Fibroblast of the conjunctiva (primary cell): ENCODE measurements around the gene LPAR3.
"Not testable (repeated sequence)": the region's sequence is repeated elsewhere in the genome, so short reads cannot be mapped to it uniquely, and the experiment has no call there.

Source experiments
- DNase-seq: peaks from one replicate; pipeline ENCODE4 v3.0.0-alpha.2; 2010; ENCODE audit warnings: low read depth

Gene LPAR3

DNA sequence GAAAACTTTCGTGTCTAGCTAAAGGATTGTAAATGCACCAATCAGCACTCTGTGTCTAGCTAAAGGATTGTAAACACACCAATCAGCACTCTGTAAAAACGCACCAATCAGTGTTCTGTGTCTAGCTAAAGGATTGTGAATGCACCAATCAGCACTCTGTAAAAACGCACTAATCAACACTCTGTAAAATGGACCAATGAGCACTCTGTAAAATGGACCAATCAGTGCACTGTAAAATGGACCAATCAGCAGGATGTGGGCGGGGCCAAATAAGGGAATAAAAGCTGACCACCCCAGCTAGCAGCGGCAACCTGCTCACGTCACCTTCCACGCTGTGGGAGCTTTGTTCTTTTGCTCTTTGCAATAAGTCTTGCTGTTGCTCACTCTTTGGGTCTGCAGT lies 9.7 kb upstream of the LPAR3 start:
- not testable (repeated sequence) for DNase-seq

DNA sequence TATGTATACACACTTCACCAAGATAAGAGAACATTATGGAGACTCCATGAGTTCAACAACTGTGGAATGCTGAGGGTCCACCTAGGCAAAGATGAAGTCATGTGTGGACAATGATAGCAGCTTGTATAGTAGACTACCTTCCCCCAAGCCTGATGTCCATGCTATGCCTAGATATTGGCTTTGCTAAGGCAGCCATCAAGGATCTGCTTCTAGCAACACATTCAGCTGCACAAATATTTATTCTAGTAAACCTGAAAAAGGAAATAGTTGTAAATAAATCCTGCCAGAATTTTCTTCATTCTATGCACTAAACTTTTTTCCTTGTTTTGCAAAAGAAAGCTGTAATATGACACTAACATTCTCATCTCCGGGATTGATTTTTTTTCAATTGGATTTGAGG lies 7.0 kb upstream of the LPAR3 start:
- DNase-seq = no peak

DNA sequence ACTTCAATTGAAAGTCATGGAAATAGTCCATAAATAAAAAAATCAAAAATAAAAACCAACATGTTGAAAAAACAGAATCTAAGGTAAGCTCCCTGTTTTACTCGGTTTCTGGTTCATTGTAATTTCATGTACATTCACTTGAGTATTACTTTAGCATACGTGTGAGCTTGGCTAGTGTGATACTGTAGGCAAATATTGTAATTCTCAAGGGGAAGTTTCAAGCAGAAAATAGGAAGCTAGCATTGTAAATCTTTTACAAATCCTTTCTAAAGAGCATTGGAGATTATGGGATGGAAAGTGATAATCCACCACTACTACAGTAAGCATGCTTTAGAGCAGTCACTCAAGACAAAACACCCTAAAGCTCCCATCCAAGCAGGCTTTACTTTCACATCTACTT lies 3.3 kb upstream of the LPAR3 start:
- DNase-seq = no peak

DNA sequence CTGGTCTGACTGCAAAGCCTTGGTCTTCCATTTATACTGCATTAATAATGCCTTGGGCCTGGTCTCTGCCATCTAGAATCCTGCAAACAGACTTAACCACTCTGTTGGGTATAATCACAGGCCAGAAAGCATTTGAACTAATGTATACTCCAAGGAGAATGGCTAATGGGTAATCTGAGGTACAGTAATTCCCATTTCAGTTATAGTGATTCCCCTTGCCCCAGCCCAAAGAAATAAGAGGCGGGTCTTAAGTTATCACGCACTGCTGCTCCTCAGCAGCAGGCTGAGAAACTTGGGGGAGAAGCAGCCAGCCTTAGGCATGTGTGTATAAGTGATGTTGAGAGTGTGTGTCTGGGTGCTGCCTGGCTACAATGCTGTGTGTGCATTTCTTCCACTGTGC lies 2.4 kb downstream of the LPAR3 start:
- no peak for DNase-seq

DNA sequence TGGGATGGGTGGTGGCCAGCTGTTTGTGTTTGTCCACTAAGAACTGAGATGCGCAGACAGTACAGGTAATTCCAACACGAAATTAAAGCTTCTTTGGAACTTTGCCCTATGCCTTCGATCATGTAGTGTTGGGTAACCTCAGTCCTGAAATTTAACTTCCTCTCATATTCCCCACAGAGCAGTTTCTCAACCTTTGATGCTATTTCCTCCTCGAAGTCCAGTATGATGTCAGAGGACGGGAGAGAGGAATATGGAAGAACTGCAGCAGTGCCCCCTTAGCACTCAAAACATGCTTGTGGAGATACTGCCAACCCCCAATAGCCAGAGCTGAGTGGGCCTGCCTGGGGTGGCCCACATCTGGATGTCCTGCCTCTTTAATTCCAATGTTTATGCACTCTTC lies 3.6 kb downstream of the LPAR3 start:
- DNase-seq = no peak

DNA sequence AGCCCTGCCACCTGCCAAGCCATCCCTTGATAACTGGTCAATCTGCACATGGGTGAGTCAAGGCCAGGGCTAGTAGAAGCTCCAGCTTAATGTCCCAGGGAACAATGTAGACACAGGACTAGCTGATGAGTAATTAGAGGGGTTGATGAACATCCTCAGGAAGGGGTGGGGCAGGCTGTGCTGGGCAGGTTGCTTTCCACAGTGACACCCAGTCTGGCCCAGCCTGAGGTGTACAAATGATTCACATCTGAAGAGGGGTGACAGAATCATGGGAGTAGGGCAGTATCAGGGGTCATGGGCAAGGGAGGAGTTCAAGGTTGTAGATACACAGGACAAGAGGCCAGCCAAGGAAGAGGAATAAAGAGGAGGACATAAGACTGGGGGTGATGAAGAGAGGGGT lies 4.3 kb downstream of the LPAR3 start:
- DNase-seq = no peak

DNA sequence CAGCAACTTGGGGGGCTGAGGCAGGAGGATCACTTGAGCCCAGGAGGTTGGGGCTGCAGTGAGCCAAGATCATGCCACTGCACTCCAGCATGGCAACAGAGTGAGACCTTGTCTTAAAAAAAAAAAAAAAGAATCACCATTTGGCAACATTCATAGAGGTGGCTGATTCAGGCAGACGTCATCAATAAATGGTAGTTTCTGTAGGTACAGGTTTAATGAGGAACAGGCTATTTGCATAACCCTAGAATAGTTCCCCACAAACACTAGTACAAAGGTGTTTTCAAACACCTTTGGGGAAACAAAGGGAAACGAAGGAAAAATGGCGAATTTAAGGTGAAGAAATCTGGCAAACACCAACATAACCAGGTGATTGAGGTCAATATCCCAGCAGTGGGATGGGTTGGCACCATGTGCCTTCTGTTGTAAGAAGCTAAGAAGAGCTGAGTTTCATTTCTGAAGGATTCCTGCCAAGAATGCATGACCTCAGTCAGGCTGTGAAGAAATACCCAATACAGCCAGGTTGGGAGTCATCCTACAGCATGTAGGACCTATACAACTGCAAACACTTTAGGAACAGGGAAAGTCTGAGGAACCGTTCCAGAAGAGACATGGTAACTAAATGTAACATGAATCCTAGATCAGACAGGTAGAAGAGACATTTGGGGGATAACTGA lies 5.6 kb downstream of the LPAR3 start:
- DNase-seq = peak; percentile 10

DNA sequence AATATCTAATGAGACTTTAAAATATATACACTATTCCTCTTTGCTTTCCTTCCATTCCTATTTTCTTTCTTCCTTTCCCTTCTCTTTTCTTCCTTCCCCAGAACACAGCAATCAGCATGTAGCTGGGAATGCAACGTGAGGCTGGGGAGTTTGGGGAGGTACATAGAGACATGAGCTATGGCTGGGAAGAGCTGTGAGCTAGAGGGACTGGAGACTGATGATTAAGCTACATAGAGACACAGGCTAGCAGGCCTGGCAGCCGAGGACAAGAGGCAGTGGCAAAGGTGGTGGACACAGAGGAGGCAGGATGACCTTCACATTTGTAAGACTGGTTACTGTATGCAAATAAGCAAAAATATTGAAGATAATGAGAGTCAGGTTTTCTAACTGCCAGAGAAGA lies 7.5 kb downstream of the LPAR3 start:
- DNase-seq = no peak

DNA sequence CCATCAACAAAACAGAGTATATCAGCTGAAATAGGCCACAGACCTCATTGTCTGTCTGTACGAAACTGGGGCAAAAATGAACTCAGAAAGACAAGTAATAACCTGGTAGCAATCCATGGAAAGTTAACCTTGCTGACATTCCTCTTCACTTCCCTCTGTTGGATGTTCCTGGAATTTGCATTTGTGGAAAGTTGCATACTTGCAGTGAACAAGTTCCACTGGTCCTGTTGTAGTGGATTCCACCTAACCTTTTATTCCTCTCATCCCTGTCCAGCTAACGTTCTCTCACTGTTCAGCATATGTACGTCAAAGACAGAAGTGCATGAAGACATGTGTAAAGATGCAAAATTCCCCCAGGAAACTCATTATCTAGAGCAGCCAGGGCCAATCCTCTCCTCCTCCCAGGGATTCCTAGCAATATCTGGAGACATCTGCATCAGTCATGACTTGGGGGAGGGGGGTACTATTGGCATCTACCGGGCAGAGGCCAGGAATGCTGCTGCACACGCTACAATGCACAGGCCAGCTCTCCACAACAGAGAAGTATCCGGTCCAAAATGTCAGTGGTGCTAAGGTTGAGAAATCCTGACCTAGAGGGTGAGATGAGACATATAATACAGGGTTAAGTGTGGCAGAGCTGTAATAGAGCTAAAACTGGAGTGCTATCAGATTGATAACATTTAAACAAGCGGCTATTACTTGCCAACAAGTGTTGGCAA lies 8.2 kb downstream of the LPAR3 start:
- DNase-seq = no peak

DNA sequence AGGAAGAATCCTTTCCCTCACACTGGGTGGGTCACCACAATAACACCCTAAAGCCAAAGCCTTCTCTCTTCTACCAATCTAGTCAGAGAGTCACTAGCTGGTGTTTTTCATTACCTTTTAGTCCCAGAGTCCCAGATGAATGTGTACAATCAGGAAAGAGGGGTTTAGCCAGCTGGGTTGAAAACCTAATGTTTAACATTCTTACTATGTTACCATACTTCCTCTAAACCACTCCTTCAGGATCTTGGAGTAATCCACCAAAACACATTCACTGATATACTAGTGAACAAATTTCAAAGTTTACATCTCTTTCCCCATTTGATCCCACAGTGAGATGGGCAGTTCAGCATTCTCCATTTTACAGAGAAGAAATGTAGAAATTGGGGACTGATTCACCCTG lies 9.7 kb downstream of the LPAR3 start:
- DNase-seq = no peak

DNA sequence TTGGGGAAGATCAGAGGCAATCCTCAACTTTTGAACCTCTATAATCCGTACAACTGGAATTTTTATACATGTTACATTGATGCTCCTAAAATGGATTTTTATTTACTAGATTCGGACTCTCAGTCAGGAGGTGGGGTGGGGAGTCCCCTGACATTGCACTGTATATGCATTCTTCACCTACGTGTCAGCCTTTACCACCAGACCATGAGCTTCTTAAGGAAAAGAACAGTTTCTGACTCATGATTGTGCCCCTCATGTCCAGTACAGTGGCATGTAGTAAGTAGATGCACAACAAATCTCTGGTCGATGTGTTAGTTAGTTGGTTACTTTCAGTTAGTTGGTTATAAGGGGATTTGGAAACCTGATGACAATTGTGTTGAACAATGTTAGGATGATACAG lies 15.4 kb downstream of the LPAR3 start:
- no peak for DNase-seq

DNA sequence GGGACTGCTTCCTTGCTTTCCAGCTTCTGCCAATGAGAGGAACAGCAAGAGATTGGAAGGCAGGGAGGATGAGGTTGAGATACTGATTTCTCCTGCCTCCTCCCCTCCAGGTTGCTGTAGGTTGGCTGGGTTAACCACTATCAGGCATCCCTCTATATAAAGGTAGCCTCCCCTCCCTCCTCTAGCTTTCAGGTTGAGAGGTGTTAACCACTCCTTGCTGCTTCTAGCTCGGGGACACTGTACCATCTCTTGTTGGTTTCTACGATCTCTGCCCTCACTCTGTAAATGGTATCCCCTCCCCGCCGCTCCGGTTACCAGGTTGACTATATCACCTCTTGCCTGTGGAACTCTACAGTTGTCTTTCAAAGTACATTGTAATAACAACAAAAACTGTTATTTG lies 16.7 kb downstream of the LPAR3 start:
- DNase-seq = no peak

DNA sequence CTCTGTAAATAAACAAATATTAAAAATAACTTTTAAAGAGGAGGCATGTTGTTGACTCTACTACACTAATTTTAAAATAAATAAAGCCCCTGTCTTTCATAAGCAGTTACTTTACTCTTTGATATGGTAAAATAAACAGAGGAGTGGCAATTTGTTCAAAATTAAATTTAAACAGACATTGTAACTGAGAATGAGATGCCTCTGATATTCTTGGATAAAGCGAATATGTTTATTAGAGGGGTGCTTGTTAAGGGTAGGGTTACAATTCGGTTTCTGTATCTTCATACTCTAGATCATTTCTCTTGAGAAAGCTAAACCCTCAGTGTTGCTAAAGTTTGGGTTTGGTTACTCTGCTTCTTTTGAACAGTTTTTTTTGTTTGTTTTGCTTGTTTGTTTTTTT lies 19.6 kb downstream of the LPAR3 start:
- no peak for DNase-seq

DNA sequence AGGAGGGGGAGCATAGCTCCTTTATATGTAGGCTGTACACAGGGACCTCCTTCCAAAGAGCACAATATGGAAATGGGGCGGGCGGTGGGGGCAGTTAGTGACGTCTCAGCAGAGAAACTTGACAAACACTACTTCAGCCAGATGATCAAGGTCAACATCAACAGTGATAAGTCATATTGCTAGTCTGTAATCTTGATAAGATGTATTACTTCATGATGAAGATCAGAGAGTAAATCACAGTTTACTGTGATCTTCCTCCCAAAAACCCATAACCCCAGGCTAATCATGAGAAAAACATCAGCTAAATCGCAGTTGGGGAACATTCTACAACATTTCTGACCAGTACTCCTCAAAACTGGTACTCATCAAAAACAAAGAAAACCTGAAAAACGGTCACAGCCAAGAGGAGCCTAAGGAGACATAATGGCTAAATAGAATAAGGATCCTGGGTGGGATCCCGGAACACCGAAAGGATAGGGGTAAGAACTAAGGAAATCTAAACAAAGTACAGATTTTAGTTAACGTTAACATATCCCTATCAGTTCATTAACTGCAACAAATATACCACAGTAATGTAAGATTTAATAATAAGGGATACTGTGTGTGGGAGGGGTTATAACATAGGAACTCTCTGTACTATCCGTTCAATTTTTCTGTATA lies 20.2 kb downstream of the LPAR3 start:
- no peak for DNase-seq

DNA sequence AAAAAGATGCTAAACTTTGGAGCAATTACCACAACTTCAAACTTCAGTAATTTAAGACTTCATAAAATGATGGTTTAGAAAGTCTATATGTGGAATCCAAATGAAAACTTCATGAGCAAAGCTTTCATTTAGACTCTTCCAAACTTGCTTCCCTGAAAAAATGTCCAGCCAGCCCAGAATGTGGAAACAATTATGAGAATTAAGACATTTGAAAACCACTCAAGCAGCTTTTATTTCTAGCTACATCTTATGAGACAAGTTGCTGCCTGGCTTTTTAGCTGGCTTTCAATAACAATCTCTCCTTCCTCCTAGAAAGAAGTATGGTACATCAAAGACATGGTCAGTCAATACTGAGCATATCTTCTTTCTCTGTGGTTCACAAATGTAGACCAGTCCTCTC lies 21.8 kb downstream of the LPAR3 start:
- no peak for DNase-seq

DNA sequence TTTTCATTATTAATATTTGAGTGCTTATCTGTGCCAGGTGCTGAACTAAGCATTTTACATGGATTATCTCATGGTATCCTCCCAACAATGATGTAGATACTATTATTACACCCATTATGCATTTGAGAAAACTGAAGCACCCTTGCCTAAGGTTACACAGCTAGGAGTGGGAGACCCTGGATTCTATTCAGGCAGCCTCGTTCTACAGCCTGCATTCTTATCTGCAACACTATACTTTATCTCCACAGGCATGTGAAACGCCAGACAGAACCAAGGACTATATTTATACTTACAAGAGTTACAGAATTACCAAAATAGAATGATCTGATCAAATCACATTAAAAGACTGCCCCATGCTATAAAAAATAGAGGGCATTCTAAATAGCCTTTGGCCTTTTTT lies 22.4 kb downstream of the LPAR3 start:
- no peak for DNase-seq

DNA sequence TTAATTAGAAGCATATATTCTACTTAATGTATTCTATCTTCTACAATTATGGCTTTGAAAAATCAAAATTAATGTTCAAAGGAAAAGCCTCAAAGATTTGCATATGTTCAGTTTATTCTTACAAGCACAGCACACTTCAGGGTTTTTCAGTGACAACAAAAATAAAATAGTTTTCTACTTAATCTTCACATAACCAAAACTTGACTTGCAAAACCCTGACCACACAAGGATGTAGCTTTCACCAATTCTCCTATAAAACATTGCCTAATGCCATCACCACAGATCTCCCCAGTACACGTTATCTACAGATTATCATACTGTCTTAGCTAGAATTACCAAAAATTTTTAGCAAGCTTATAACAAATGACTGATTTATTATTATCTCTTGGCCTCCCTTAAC lies 23.3 kb downstream of the LPAR3 start:
- no peak for DNase-seq

DNA sequence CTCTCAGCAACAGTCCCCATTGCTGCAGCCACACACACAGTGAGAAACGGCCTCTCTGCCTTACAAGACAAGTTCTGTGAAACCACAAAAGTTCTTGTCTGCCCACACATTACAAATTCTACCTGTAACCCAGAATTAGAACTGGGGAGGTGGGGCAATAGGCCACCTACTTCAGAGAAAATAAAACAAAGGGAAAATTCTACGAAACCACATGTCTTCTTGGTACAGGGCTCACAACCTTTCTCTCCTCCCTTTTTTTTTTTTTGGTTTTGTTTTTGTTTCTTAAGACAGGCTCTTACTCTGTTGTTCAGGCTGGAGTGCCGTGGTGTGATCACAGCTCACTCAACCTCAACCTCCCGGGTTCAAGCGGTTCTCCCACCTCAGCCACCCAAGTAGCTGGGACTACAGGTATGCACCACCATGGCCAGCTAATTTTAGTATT lies 30.2 kb downstream of the LPAR3 start:
- DNase-seq = no peak

DNA sequence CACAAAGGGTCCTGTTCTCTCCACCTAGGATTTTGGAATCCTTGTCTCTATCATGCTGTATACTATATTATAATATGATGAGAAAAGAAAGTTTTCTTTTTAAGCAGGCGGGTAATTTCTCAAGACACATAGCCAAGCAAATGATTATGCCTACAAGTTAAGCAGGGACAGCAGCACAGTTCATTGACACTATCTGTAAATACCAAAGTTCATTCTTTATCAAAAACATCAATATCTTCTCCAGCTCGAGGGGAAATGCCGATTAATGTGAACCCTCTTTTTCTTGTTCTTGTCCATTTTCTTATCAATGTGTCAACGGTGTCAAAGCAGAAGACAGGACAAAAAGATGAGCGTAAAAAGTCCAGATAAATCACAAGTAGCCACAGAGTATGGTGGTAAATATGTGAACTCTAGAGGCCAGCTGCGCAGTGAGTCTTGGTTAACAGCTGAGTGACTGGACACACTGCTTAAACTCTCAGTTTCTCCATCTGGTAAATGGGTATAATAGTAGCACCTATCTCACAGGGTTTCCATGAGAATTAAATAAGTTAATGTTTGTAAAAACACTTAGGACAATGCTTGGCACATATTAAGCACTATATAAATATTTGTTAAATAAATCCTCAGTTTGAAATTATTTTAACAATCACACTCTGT lies 30.9 kb downstream of the LPAR3 start:
- DNase-seq = no peak

DNA sequence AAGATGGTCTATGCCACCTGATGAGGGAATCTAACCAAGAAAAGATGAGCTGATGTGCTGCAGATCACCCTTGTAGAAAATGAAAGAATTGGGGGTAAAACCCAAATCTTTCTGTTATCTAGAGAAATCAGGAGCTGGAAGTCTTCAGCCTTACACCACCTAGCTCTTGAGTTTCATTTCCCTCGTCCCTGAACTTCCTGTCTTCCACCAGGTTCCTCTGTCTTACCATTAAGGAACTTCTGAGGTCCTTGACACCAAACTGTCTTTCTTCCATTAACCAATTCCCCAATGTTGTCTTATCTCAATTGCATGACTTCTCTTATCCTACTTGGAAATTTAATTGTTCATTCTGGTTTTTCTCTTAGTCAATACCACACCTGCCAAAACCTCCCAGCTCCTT lies 31.5 kb downstream of the LPAR3 start:
- no peak for DNase-seq

DNA sequence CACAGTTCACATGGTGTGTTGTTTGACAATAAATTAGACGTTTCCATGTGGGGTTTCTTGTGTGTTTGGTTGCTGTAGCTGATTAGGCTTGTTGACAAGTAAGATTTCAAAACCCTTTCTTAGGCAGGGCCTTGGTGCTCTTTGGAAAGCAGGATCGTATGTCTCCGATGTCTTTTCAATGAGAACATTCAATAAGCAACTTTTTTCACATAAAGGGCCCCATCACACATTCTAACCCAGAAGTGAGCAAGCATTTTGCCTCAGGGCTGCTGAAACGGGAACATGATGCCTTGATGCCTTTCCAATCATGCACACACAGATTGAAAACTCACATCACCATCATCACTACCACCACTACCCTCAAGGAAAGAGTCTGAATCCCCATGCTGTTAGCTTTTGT lies 33.1 kb downstream of the LPAR3 start:
- no peak for DNase-seq

DNA sequence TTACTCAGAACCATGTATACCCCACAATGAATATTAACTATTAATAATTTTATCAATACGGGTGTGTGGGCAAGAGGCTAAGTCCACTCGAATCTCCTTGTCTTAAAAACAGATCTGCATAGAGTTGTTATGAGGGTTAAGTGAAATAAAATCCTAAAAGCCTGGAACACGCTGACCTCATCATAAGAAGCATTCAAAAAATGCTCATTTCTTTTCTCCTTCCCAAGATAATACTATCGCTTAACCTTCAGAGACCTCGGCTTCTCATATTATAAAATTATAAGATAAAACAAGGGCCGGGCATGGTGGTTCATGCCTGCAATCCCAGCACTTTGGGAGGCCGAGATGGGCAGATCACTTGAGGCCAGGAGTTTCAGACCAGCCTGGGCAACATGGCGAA lies 35.1 kb downstream of the LPAR3 start:
- no peak for DNase-seq

DNA sequence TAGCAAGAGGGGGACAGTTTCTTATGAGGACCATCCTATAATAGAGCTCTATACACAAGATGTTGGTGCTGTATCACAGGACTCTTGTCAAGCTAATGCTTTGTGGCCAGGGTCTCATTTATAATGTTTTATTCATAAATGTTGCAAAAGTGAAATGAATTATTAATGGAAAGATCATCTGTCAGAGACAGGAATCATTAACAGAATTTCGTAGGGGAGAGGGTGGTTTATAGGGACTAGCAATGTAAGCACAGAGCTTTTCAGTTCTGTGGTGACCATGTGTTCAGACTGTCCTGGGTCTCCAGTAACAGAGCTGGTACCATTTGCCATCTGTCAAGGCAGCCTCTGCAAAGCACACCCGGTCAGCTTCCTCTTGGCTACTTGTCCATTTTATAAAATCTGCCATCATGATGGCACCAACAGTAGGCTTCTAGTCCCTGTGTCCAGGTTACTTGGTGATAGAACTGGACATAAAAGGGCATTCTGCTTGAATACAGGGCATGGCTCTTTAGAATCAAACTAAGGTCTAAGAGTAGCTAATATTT lies 36.2 kb downstream of the LPAR3 start:
- no peak for DNase-seq
